Endothelial cell of umbilical vein (primary cell): Measurements from ENCODE around the gene IKZF1. TPM values are rescaled to one million over a fixed set of nuclear protein-coding genes. Genes with fewer than 3 reads are reported as not detected.

Experiments used
- BruUV-seq: library from RNA; stranded (reverse); fragments of 400-500 nt; replicated peaks from 2 replicates; lab custom pipeline; 2021; lab: Mats Ljungman, UMichigan
- CTCF ChIA-PET: fragments of 300-600, 350-600 bp; sonication (Branson Sonifier 250); formaldehyde crosslinking; loops from one replicate; lab custom pipeline; 2021; ENCODE audit warnings: antibody characterized with exemption, inconsistent platforms; lab: Charles Lee
- POLR2A ChIA-PET: fragments of 300-600, 350-600 bp; sonication (Branson Sonifier 250); formaldehyde crosslinking; loops from one replicate; lab custom pipeline; 2021; ENCODE audit warnings: antibody characterized with exemption, inconsistent platforms; lab: Charles Lee
- DNase-seq: peaks from one replicate; pipeline ENCODE4 v3.0.0-alpha.2; 2011; ENCODE audit warnings: low read depth, low spot score
- FAIRE-seq: peaks from 2 replicates; lab custom pipeline; 2011; peaks lifted over from hg19 to GRCh38; lab: Jason Lieb, UNC
- H2AFZ ChIP-seq: 2 replicates; pipeline ENCODE4 v1.6.0; 2012; ENCODE audit warnings: low read depth, low read length, control low read depth, inconsistent platforms
- H3K27ac ChIP-seq: 2 replicates; pipeline ENCODE4 v1.5.1; 2011; ENCODE audit warnings: low read depth, mild to moderate bottlenecking, control low read depth, low read length, moderate library complexity; ENCODE audit not compliant: insufficient read depth
- H3K27me3 ChIP-seq, 2 experiments: 2 replicates each; pipeline versions ENCODE4 v1.6.0 to v1.6.1; 2011; ENCODE audit warnings: low read length in 2 of 2, mixed read lengths in 1 of 2; ENCODE audit not compliant: control insufficient read depth in 2 of 2, insufficient read depth in 2 of 2
- H3K36me3 ChIP-seq, 2 experiments: 2 replicates in 1 of 2; 3 replicates in 1 of 2; pipeline ENCODE4 v1.5.1; 2011; ENCODE audit warnings: low read length in 2 of 2, mild to moderate bottlenecking in 1 of 2, moderate library complexity in 1 of 2; ENCODE audit not compliant: control insufficient read depth in 2 of 2, insufficient read depth in 2 of 2; ENCODE audit errors: extremely low read depth in 1 of 2
- H3K4me1 ChIP-seq: 3 replicates; pipeline ENCODE4 v1.5.1; 2011; ENCODE audit warnings: mild to moderate bottlenecking, low read length; ENCODE audit not compliant: control insufficient read depth, insufficient read depth; ENCODE audit errors: extremely low read depth
- H3K4me2 ChIP-seq: 2 replicates; pipeline ENCODE4 v1.6.1; 2011; ENCODE audit warnings: low read length, control low read depth, mixed read lengths; ENCODE audit not compliant: insufficient read depth
- H3K4me3 ChIP-seq, 3 experiments: fragments of 200-600 bp in 1 of 3; sonication (generic), shearing (Covaris generic) in 1 of 3; replicated peaks in 1 of 3; 2 replicates each; pipeline ENCODE4 v1.5.1; 2011 to 2016; ENCODE audit warnings: control low read depth in 3 of 3, low read length in 3 of 3, mild to moderate bottlenecking in 2 of 3, inconsistent platforms in 1 of 3, low read depth in 1 of 3, moderate library complexity in 1 of 3; ENCODE audit not compliant: insufficient read depth in 1 of 3
- H3K79me2 ChIP-seq: 2 replicates; pipeline ENCODE4 v1.6.0; 2012; ENCODE audit warnings: low read length, inconsistent platforms; ENCODE audit not compliant: control insufficient read depth, insufficient read depth
- H3K9ac ChIP-seq: replicated peaks from 2 replicates; pipeline ENCODE3; 2011; ENCODE audit warnings: low read length, control low read depth; ENCODE audit not compliant: insufficient read depth; ENCODE audit errors: extremely low read depth
- H3K9me1 ChIP-seq: replicated peaks from 3 replicates; pipeline ENCODE4 v1.6.0; 2011; ENCODE audit warnings: mild to moderate bottlenecking, low read length; ENCODE audit not compliant: control insufficient read depth, insufficient read depth; ENCODE audit errors: extremely low read depth
- H3K9me3 ChIP-seq: replicated peaks from 2 replicates; pipeline ENCODE4 v1.5.1; 2012; ENCODE audit warnings: low read length, inconsistent platforms; ENCODE audit not compliant: control insufficient read depth, insufficient read depth
- H4K20me1 ChIP-seq: replicated peaks from 2 replicates; pipeline ENCODE3; 2011; ENCODE audit warnings: mild to moderate bottlenecking, low read length; ENCODE audit not compliant: control insufficient read depth, insufficient read depth; ENCODE audit errors: extremely low read depth
- CTCF ChIP-seq, 2 donors: IDR thresholded peaks; 1 replicate in 1 of 2; 2 replicates in 1 of 2; pipeline ENCODE4 v1.5.1; 2011; ENCODE audit warnings: low read length in 2 of 2, mild to moderate bottlenecking in 2 of 2, moderate library complexity in 2 of 2, control low read depth in 1 of 2, inconsistent platforms in 1 of 2, low read depth in 1 of 2; ENCODE audit not compliant: insufficient read depth in 1 of 2; ENCODE audit errors: extremely low read depth in 1 of 2
- FOS ChIP-seq: IDR thresholded peaks from 2 replicates; pipeline ENCODE4 v1.6.1; 2011; ENCODE audit warnings: mild to moderate bottlenecking, low read length, moderate library complexity, borderline replicate concordance; ENCODE audit not compliant: insufficient read depth
- JUN ChIP-seq: IDR thresholded peaks from 2 replicates; pipeline ENCODE4 v1.6.1; 2011; ENCODE audit warnings: borderline replicate concordance, low read depth; ENCODE audit not compliant: insufficient read length, insufficient read depth
- MYC ChIP-seq: IDR thresholded peaks from one replicate; pipeline ENCODE4 v1.6.1; 2011; ENCODE audit warnings: mild to moderate bottlenecking, low read depth, low read length
- POLR2A ChIP-seq: IDR thresholded peaks from 2 replicates; pipeline ENCODE4 v1.6.1; 2012; ENCODE audit warnings: low read depth, mild to moderate bottlenecking, control low read depth, low read length
- POLR2AphosphoS5 ChIP-seq: IDR thresholded peaks from 2 replicates; pipeline ENCODE4 v1.6.1; 2012; ENCODE audit warnings: low read depth, mild to moderate bottlenecking, control low read depth, low read length, moderate library complexity; ENCODE audit not compliant: insufficient read depth
- dilution Hi-C: fragments of 300-500 bp; cut with MboI; formaldehyde crosslinking; loops from one replicate; pipeline ENCODE4 v1.15.0; 2019; ENCODE audit warnings: low sequenced_read_pairs; ENCODE audit not compliant: extremely low pct_ligation_motif_present
- intact Hi-C: fragments of 100-400 bp; cut with micrococcal nuclease; formaldehyde crosslinking; loops from one replicate; pipeline ENCODE4 v1.10.0; 2022
- polyA plus RNA-seq, 4 experiments: library from polyadenylated mRNA; depleted of rRNA in 3 of 4; stranded (reverse) in 3 of 4; unstranded in 1 of 4; fragments of >200 nt; gene quantifications; 2 replicates each; pipeline versions ENCODE4 v1.2.1 to v1.2.3, GENCODE V29; 2011 to 2012; ENCODE audit warnings: missing spikeins in 1 of 4
- total RNA-seq: library from RNA; stranded (reverse); gene quantifications from 2 replicates; pipeline ENCODE4 v1.2.3, GENCODE V29; 2021
- TF ChIP-seq, protein P1 (sequence below): IDR thresholded peaks from 2 replicates; pipeline ENCODE4 v1.6.1; 2011; ENCODE audit not compliant: insufficient read depth, insufficient read length

IKZF1 gene
- total and polyA plus RNA-seq, 2 donors (not counting 3 experiments of a cell fraction or from before 2014, with no cell fraction given): 0.01 to 0.20 TPM

DNA sequence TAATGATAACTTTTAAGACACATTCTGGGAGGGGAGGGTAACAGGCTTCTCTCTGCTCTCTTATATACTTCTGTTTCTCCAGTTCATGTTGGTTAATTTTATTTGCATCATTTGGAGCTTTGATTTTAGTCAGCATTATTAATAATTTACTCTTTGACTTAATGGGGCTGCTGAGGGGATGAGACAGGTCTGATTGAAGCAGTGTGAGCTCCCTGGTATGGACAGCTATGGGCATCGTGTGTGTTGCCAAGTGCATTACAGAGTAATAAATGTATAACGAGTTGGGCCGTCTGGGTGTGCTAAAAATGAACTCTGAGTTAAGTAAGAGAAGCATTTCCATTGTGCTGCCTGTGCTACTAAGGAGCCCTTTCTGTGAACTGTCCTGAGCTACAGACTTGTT, 31.7 kb upstream of the IKZF1 start:
- H4K20me1 ChIP-seq: no peaks in the 10 kb centered on the region
- no peaks in the 10 kb centered on the region for H3K4me1 ChIP-seq
- POLR2A ChIA-PET: no interaction called here
- H3K9me3 ChIP-seq: no peaks in the 10 kb centered on the region
- H3K36me3 ChIP-seq: no peaks in the 10 kb centered on the region
- H3K9ac ChIP-seq: no peak overlapping the region
- H3K27ac ChIP-seq: no peak overlapping the region
- no peaks in the 10 kb centered on the region for H3K79me2 ChIP-seq
- H2AFZ ChIP-seq: no peak overlapping the region
- intact Hi-C loops: no loop called here
- no peaks in the 10 kb centered on the region for H3K9me1 ChIP-seq
- CTCF ChIA-PET: no interaction called here
- H3K4me3 ChIP-seq: no peak overlapping the region
- DNase-seq (no peak), FAIRE-seq (no peak)
- BruUV-seq: no TSS peak
- dilution Hi-C loops: no loop called here
- no peak overlapping the region for H3K4me2 ChIP-seq
- TF ChIP-seq POLR2AphosphoS5 (no peak), MYC (no peak), CTCF (IDR thresholded peaks at IDR 0.05; ENCODE audit: extremely low read depth in 1 of 2, insufficient read depth in 1 of 2, low read depth in 1 of 2, low read length in 2 of 2) (no peak), FOS (no peak), JUN (no peak), POLR2A (no peak)
- TF ChIP-seq, protein P1, sequence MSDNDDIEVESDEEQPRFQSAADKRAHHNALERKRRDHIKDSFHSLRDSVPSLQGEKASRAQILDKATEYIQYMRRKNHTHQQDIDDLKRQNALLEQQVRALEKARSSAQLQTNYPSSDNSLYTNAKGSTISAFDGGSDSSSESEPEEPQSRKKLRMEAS: no peak
- no peaks in the 10 kb centered on the region for H3K27me3 ChIP-seq
